ENCODE data around the gene ANKRD36B.
"Not testable (repeated sequence)": the region's sequence is repeated elsewhere in the genome, so short reads cannot be mapped to it uniquely, and the experiment has no call there.

Gene ANKRD36B

DNA sequence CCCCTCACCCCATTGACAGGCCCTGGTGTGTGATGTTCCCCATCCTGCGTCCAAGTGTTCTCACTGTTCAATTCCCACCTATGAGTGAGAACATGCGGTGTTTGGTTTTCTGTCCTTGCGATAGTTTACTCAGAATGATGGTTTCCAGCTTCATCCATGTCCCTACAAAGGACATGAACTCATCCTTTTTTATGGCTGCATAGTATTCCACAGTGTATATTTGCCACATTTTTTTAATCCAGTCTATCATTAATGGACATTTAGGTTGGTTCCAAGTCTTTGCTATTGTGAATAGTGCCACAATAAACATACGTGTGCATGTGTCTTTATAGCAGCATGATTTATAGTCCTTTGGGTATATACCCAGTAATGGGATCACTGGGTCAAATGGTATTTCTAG is 6.5 kb upstream of the ANKRD36B start:
- not testable (repeated sequence) for H3K27ac ChIP-seq (ENCODE audit: low read length); H3K27me3 ChIP-seq (ENCODE audit: insufficient read depth, low read length, poor library complexity); H2AFZ ChIP-seq (ENCODE audit: low read depth, low read length); H4K20me1 ChIP-seq (ENCODE audit: insufficient read depth, low read length); H3K79me2 ChIP-seq (ENCODE audit: insufficient read depth, low read length); H3K36me3 ChIP-seq (ENCODE audit: insufficient read depth, low read length); H3K4me1 ChIP-seq (ENCODE audit: insufficient read depth, low read length); H3K4me2 ChIP-seq (ENCODE audit: insufficient read depth, low read length); H3K9ac ChIP-seq (ENCODE audit: low read depth, low read length); H3K4me3 ChIP-seq (ENCODE audit: low read depth in 1 of 2, low read length in 2 of 2); DNase-seq; ATAC-seq (ENCODE audit: insufficient read depth, low read depth); H3K9me3 ChIP-seq (ENCODE audit: insufficient read depth, low read length, severe bottlenecking)

DNA sequence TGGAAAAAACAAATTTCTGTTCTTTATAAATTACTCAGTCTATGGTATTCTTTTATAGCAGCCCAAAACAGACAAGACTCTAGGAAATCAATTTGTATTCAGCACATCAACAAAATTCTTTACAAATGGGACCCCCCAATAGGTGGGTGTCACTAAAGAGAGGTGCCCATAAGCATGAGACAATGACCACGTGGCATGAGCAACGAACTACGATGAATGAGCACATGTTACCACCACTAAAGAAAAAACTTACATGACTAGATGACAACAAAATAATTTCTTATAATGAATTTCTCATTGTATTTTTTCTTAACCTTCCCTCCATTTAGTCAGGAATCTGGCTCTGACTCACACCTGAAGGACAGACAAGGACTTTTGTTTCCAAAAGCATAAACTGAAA is 3.8 kb upstream of the ANKRD36B start:
- not testable (repeated sequence) for H3K4me3 ChIP-seq (ENCODE audit: low read depth in 1 of 2, low read length in 2 of 2); H3K4me1 ChIP-seq (ENCODE audit: insufficient read depth, low read length); H3K4me2 ChIP-seq (ENCODE audit: insufficient read depth, low read length); H3K27ac ChIP-seq (ENCODE audit: low read length); H3K9ac ChIP-seq (ENCODE audit: low read depth, low read length); H2AFZ ChIP-seq (ENCODE audit: low read depth, low read length); H4K20me1 ChIP-seq (ENCODE audit: insufficient read depth, low read length); DNase-seq; ATAC-seq (ENCODE audit: insufficient read depth, low read depth); H3K27me3 ChIP-seq (ENCODE audit: insufficient read depth, low read length, poor library complexity); H3K79me2 ChIP-seq (ENCODE audit: insufficient read depth, low read length); H3K36me3 ChIP-seq (ENCODE audit: insufficient read depth, low read length); H3K9me3 ChIP-seq (ENCODE audit: insufficient read depth, low read length, severe bottlenecking)

GRCh38 chr2:97590515-97591394 is 1.1 kb upstream of the ANKRD36B start:
- Histone ChIP-seq H3K9ac (ENCODE audit: low read depth, low read length) (peak overlapping the region; percentile 97), H3K27ac (ENCODE audit: low read length) (peak overlapping the region; percentile 98), H3K79me2 (ENCODE audit: insufficient read depth, low read length) (peaks cover 17% of the 10 kb centered on the region), H3K4me2 (ENCODE audit: insufficient read depth, low read length) (peak overlapping the region; percentile 95), H2AFZ (ENCODE audit: low read depth, low read length) (peak overlapping the region; percentile 98), H3K4me3 (ENCODE audit: low read depth in 1 of 2, low read length in 2 of 2) (peak overlapping the region; percentile 51 to 84)
- not testable (repeated sequence) for H3K36me3 ChIP-seq (ENCODE audit: insufficient read depth, low read length); H3K4me1 ChIP-seq (ENCODE audit: insufficient read depth, low read length); H4K20me1 ChIP-seq (ENCODE audit: insufficient read depth, low read length); H3K27me3 ChIP-seq (ENCODE audit: insufficient read depth, low read length, poor library complexity); H3K9me3 ChIP-seq (ENCODE audit: insufficient read depth, low read length, severe bottlenecking)
- peak; percentile 85 for TF ChIP-seq CTCF (IDR thresholded peaks at IDR 0.05; ENCODE audit: borderline replicate concordance, extremely low read depth, low read length, poor library complexity, severe bottlenecking)
- DNase-seq (peak; percentile 81), ATAC-seq (ENCODE audit: insufficient read depth, low read depth) (peak; percentile 67)

DNA sequence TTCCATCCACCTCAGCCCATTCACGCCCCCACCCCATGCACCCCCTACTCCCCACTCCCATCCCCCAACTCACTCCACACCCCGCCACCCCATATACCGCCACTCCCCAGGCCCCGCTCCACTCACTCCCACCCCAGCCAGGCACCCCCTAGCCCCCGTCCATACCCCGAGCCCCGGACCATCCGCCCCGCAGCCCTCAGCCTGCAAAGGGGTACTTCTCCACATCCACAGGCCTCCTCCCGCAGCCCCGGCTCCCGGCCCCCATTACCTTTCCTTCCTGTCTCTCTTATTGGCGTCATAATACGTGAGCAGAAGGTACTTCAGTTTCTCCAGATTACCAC is 450 bp downstream of the ANKRD36B start:
- not testable (repeated sequence) for H3K27me3 ChIP-seq (ENCODE audit: insufficient read depth, low read length, poor library complexity); H3K9me3 ChIP-seq (ENCODE audit: insufficient read depth, low read length, severe bottlenecking); H4K20me1 ChIP-seq (ENCODE audit: insufficient read depth, low read length); ATAC-seq (ENCODE audit: insufficient read depth, low read depth); DNase-seq; H3K4me1 ChIP-seq (ENCODE audit: insufficient read depth, low read length); H3K36me3 ChIP-seq (ENCODE audit: insufficient read depth, low read length)
- Histone ChIP-seq H3K4me3 (ENCODE audit: low read depth in 1 of 2, low read length in 2 of 2) (peak overlapping the region; percentile 75 to 77; a peak in 3 of 4 replicates), H3K79me2 (ENCODE audit: insufficient read depth, low read length) (peaks cover 18% of the 10 kb centered on the region), H3K9ac (ENCODE audit: low read depth, low read length) (peak overlapping the region; percentile 82), H3K4me2 (ENCODE audit: insufficient read depth, low read length) (peak overlapping the region; percentile 64), H2AFZ (ENCODE audit: low read depth, low read length) (peak overlapping the region; percentile 94), H3K27ac (ENCODE audit: low read length) (peak overlapping the region; percentile 97)

DNA sequence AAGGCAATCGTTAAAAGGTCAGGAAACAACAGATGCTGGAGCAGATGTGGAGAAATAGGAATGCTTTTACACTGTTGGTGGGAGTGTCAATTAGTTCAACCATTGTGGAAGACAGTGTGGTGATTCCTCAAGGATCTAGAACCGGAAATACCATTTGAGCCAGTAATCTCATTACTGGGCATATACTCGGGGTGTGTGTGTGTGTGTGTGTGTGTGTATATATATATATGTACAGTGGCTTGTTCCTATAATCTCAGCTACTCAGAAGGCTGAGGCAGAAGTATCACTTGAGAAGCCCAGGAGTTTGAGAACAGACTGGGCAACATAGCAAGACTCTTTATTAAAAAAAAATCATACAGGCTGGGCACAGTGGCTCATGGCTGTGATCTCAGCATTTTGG is 24.0 kb downstream of the ANKRD36B start:
- H4K20me1 ChIP-seq (ENCODE audit: insufficient read depth, low read length); DNase-seq; H3K4me2 ChIP-seq (ENCODE audit: insufficient read depth, low read length): not testable (repeated sequence)

GRCh38 chr2:97552406-97552805 is 37.3 kb downstream of the ANKRD36B start:
- H3K27me3 ChIP-seq (ENCODE audit: insufficient read depth, low read length, poor library complexity); H3K9ac ChIP-seq (ENCODE audit: low read depth, low read length); H3K4me1 ChIP-seq (ENCODE audit: insufficient read depth, low read length); H3K4me3 ChIP-seq (ENCODE audit: low read depth in 1 of 2, low read length in 2 of 2); H2AFZ ChIP-seq (ENCODE audit: low read depth, low read length); H4K20me1 ChIP-seq (ENCODE audit: insufficient read depth, low read length); ATAC-seq (ENCODE audit: insufficient read depth, low read depth); H3K27ac ChIP-seq (ENCODE audit: low read length); H3K4me2 ChIP-seq (ENCODE audit: insufficient read depth, low read length); DNase-seq; H3K79me2 ChIP-seq (ENCODE audit: insufficient read depth, low read length); H3K9me3 ChIP-seq (ENCODE audit: insufficient read depth, low read length, severe bottlenecking): not testable (repeated sequence)
- H3K36me3 ChIP-seq (ENCODE audit: insufficient read depth, low read length), result peaks cover 55% of the 10 kb centered on the region; the same call in 1 of the 2 replicates

More for the DNA sequence above, 24.0 kb downstream of the ANKRD36B start:
- not testable (repeated sequence) for ATAC-seq (ENCODE audit: insufficient read depth, low read depth); H3K4me1 ChIP-seq (ENCODE audit: insufficient read depth, low read length); H3K27ac ChIP-seq (ENCODE audit: low read length); H3K9me3 ChIP-seq (ENCODE audit: insufficient read depth, low read length, severe bottlenecking); H3K27me3 ChIP-seq (ENCODE audit: insufficient read depth, low read length, poor library complexity); H3K36me3 ChIP-seq (ENCODE audit: insufficient read depth, low read length); H3K79me2 ChIP-seq (ENCODE audit: insufficient read depth, low read length); H2AFZ ChIP-seq (ENCODE audit: low read depth, low read length); H3K4me3 ChIP-seq (ENCODE audit: low read depth in 1 of 2, low read length in 2 of 2); H3K9ac ChIP-seq (ENCODE audit: low read depth, low read length)

- not testable (repeated sequence) for H3K9me3 ChIP-seq (ENCODE audit: insufficient read depth, low read length, severe bottlenecking); H3K9ac ChIP-seq (ENCODE audit: low read depth, low read length); H3K27me3 ChIP-seq (ENCODE audit: insufficient read depth, low read length, poor library complexity); H4K20me1 ChIP-seq (ENCODE audit: insufficient read depth, low read length); H2AFZ ChIP-seq (ENCODE audit: low read depth, low read length); H3K27ac ChIP-seq (ENCODE audit: low read length); H3K4me2 ChIP-seq (ENCODE audit: insufficient read depth, low read length); H3K79me2 ChIP-seq (ENCODE audit: insufficient read depth, low read length); H3K4me3 ChIP-seq (ENCODE audit: low read depth in 1 of 2, low read length in 2 of 2); ATAC-seq (ENCODE audit: insufficient read depth, low read depth); DNase-seq; H3K4me1 ChIP-seq (ENCODE audit: insufficient read depth, low read length)
- H3K36me3 ChIP-seq (ENCODE audit: insufficient read depth, low read length), result peaks cover 59% of the 10 kb centered on the region; the same call in 1 of the 2 replicates
Observed at GRCh38 chr2:97550498-97550897, 39.2 kb downstream of the ANKRD36B start.

Data from DND-41 (cell line).